IPS-18a (cell line): ENCODE results near the gene SPSB4.

Source experiments
- H3K27ac ChIP-seq: one replicate; pipeline ENCODE4 v1.5.1; 2013; ENCODE audit warnings: low read length
- H3K27me3 ChIP-seq: one replicate; pipeline ENCODE4 v1.6.1; 2013; ENCODE audit warnings: mild to moderate bottlenecking, low read length; ENCODE audit not compliant: control insufficient read depth, insufficient read depth
- H3K36me3 ChIP-seq: one replicate; pipeline ENCODE4 v1.6.1; 2013; ENCODE audit warnings: low read depth, low read length; ENCODE audit not compliant: control insufficient read depth
- H3K4me1 ChIP-seq: one replicate; pipeline ENCODE4 v1.6.1; 2013; ENCODE audit warnings: low read depth, low read length; ENCODE audit not compliant: control insufficient read depth
- H3K4me3 ChIP-seq: one replicate; pipeline ENCODE4 v1.5.1; 2013; ENCODE audit warnings: low read length
- H3K9ac ChIP-seq: one replicate; pipeline ENCODE4 v1.6.1; 2013; ENCODE audit warnings: mild to moderate bottlenecking, low read length, moderate library complexity
- H3K9me3 ChIP-seq: one replicate; pipeline ENCODE4 v1.6.1; 2013; ENCODE audit warnings: low read depth, low read length; ENCODE audit not compliant: control insufficient read depth

Gene SPSB4

GRCh38 chr3:141183606-141184005 is 132.5 kb downstream of the SPSB4 start:
- no peaks in the 10 kb centered on the region for H3K36me3 ChIP-seq
- no peak overlapping the region for H3K9ac ChIP-seq
- H3K27ac ChIP-seq = no peak overlapping the region
- H3K27me3 ChIP-seq = no peaks in the 10 kb centered on the region
- no peak overlapping the region for H3K4me3 ChIP-seq
- H3K4me1 ChIP-seq = no peaks in the 10 kb centered on the region
- H3K9me3 ChIP-seq = no peaks in the 10 kb centered on the region

- H3K27me3 ChIP-seq = no peaks in the 10 kb centered on the region
- no peak overlapping the region for H3K9ac ChIP-seq
Observed at GRCh38 chr3:141184430-141184829, 133.3 kb downstream of the SPSB4 start.

GRCh38 chr3:141191097-141191749 is 140.1 kb downstream of the SPSB4 start:
- Histone ChIP-seq H3K27ac (no peak overlapping the region), H3K27me3 (no peaks in the 10 kb centered on the region), H3K9me3 (no peaks in the 10 kb centered on the region), H3K4me3 (no peak overlapping the region), H3K4me1 (no peaks in the 10 kb centered on the region), H3K9ac (no peak overlapping the region), H3K36me3 (no peaks in the 10 kb centered on the region)

More at GRCh38 chr3:141184430-141184829, 133.3 kb downstream of the SPSB4 start:
- H3K36me3 ChIP-seq = no peaks in the 10 kb centered on the region
- H3K9me3 ChIP-seq = no peaks in the 10 kb centered on the region
- H3K27ac ChIP-seq = no peak overlapping the region
- H3K4me3 ChIP-seq = no peak overlapping the region
- H3K4me1 ChIP-seq = no peaks in the 10 kb centered on the region

- H3K27me3 ChIP-seq = no peaks in the 10 kb centered on the region
- H3K9ac ChIP-seq = no peak overlapping the region
- H3K9me3 ChIP-seq = no peaks in the 10 kb centered on the region
- H3K4me1 ChIP-seq = no peaks in the 10 kb centered on the region
- H3K27ac ChIP-seq = no peak overlapping the region
- no peaks in the 10 kb centered on the region for H3K36me3 ChIP-seq
- H3K4me3 ChIP-seq = no peak overlapping the region
Observed at GRCh38 chr3:141192345-141192744, 141.2 kb downstream of the SPSB4 start.

GRCh38 chr3:141193066-141193830 is 142.1 kb downstream of the SPSB4 start:
- Histone ChIP-seq H3K36me3 (no peaks in the 10 kb centered on the region), H3K27ac (no peak overlapping the region), H3K4me1 (no peaks in the 10 kb centered on the region), H3K9me3 (no peaks in the 10 kb centered on the region), H3K4me3 (no peak overlapping the region), H3K27me3 (no peaks in the 10 kb centered on the region), H3K9ac (no peak overlapping the region)
